Measurements from ENCODE around the gene PTCD2.

PTCD2 gene

GRCh38 chr5:72338689-72339209 lies 18.6 kb downstream of the PTCD2 start:
- no peak for DNase-seq (ENCODE audit: low read depth in 1 of 2, low spot score in 1 of 2)

- no peak for DNase-seq (ENCODE audit: low read depth in 1 of 2, low spot score in 1 of 2)
These were observed 26.2 kb downstream of the PTCD2 start for GRCh38 chr5:72346398-72346797.

- DNase-seq (ENCODE audit: low read depth in 1 of 2, low spot score in 1 of 2) = no peak
These were observed 27.7 kb downstream of the PTCD2 start for GRCh38 chr5:72347801-72348308.

GRCh38 chr5:72351376-72351775 lies 31.2 kb downstream of the PTCD2 start:
- DNase-seq (ENCODE audit: low read depth in 1 of 2, low spot score in 1 of 2) = no peak

GRCh38 chr5:72352616-72353015 lies 32.4 kb downstream of the PTCD2 start:
- no peak for DNase-seq (ENCODE audit: low read depth in 1 of 2, low spot score in 1 of 2)

- no peak for DNase-seq (ENCODE audit: low read depth in 1 of 2, low spot score in 1 of 2)
These were observed 32.9 kb downstream of the PTCD2 start for GRCh38 chr5:72353046-72353445.

GRCh38 chr5:72355706-72356299 lies 35.6 kb downstream of the PTCD2 start:
- no peak for DNase-seq (ENCODE audit: low read depth in 1 of 2, low spot score in 1 of 2)

- DNase-seq (ENCODE audit: low read depth in 1 of 2, low spot score in 1 of 2) = no peak
These were observed 36.2 kb downstream of the PTCD2 start for GRCh38 chr5:72356361-72356760.

GRCh38 chr5:72358925-72359324 lies 38.8 kb downstream of the PTCD2 start:
- DNase-seq (ENCODE audit: low read depth in 1 of 2, low spot score in 1 of 2) = no peak

- DNase-seq (ENCODE audit: low read depth in 1 of 2, low spot score in 1 of 2) = no peak
These were observed 39.7 kb downstream of the PTCD2 start for GRCh38 chr5:72359886-72360285.

GRCh38 chr5:72363166-72363802 lies 43.1 kb downstream of the PTCD2 start:
- DNase-seq (ENCODE audit: low read depth in 1 of 2, low spot score in 1 of 2) = no peak

- no peak for DNase-seq (ENCODE audit: low read depth in 1 of 2, low spot score in 1 of 2)
These were observed 44.0 kb downstream of the PTCD2 start for GRCh38 chr5:72364171-72364570.

GRCh38 chr5:72364951-72365350 lies 44.8 kb downstream of the PTCD2 start:
- DNase-seq (ENCODE audit: low read depth in 1 of 2, low spot score in 1 of 2) = no peak

- no peak for DNase-seq (ENCODE audit: low read depth in 1 of 2, low spot score in 1 of 2)
These were observed 46.3 kb downstream of the PTCD2 start for GRCh38 chr5:72366324-72366976.

GRCh38 chr5:72368271-72368670 lies 48.1 kb downstream of the PTCD2 start:
- no peak for DNase-seq (ENCODE audit: low read depth in 1 of 2, low spot score in 1 of 2)

- DNase-seq (ENCODE audit: low read depth in 1 of 2, low spot score in 1 of 2) = no peak
These were observed 49.1 kb downstream of the PTCD2 start for GRCh38 chr5:72369301-72369700.

GRCh38 chr5:72369711-72370110 lies 49.5 kb downstream of the PTCD2 start:
- DNase-seq (ENCODE audit: low read depth in 1 of 2, low spot score in 1 of 2) = no peak

- DNase-seq (ENCODE audit: low read depth in 1 of 2, low spot score in 1 of 2) = no peak
These were observed 52.2 kb downstream of the PTCD2 start for GRCh38 chr5:72372331-72372730.

GRCh38 chr5:72372923-72373322 lies 52.8 kb downstream of the PTCD2 start:
- DNase-seq (ENCODE audit: low read depth in 1 of 2, low spot score in 1 of 2) = no peak

- no peak for DNase-seq (ENCODE audit: low read depth in 1 of 2, low spot score in 1 of 2)
These were observed 54.7 kb downstream of the PTCD2 start for GRCh38 chr5:72374844-72375243.

GRCh38 chr5:72376381-72376780 lies 56.2 kb downstream of the PTCD2 start:
- no peak for DNase-seq (ENCODE audit: low read depth in 1 of 2, low spot score in 1 of 2)

Data from stimulated activated CD4-positive, alpha-beta T cell treated with anti-CD3 and anti-CD28 coated beads, Interleukin-15, amount 100 ng/mL, for 1 hour (primary cell).